Fibroblast of gingiva (primary cell): ENCODE measurements around the gene MPV17.

ENCODE experiments used
- DNase-seq: peaks from one replicate; pipeline ENCODE4 v3.0.0-alpha.2; 2011; ENCODE audit warnings: low read depth

The MPV17 gene

GRCh38 chr2:27264753-27265535 is 58.0 kb downstream of the MPV17 start:
- DNase-seq, result peak; percentile 31

GRCh38 chr2:27264253-27264752 is 58.6 kb downstream of the MPV17 start:
- no peak for DNase-seq

GRCh38 chr2:27263287-27264252 is 59.3 kb downstream of the MPV17 start:
- DNase-seq, result no peak

GRCh38 chr2:27262379-27263286 is 60.3 kb downstream of the MPV17 start, which contains the start of gene SLC30A3:
TSS of gene SLC30A3 (minus strand) at chr2:27263047. CDS start at chr2:27262906, 141 bp downstream.
- no peak for DNase-seq

- DNase-seq, result no peak
Observed at GRCh38 chr2:27261926-27262298, 61.0 kb downstream of the MPV17 start.

GRCh38 chr2:27261241-27261925 is 61.5 kb downstream of the MPV17 start:
- DNase-seq, result no peak
